H9 (cell line): ENCODE measurements around the gene WNT4. TPM values are rescaled to one million over a fixed set of nuclear protein-coding genes. Genes with fewer than 3 reads are reported as not detected.

Experiments
- DNase-seq: peaks from one replicate; pipeline ENCODE4 v3.0.0-alpha.2; 2017
- H2AFZ ChIP-seq: one replicate; pipeline ENCODE4 v1.6.1; 2013; ENCODE audit warnings: mild to moderate bottlenecking, low read length, control low read depth, moderate library complexity
- H2AK5ac ChIP-seq: 2 replicates; pipeline ENCODE4 v1.6.1; 2013; ENCODE audit warnings: low read length, control low read depth, mixed read lengths; ENCODE audit not compliant: insufficient read length
- H2BK120ac ChIP-seq: one replicate; pipeline ENCODE4 v1.6.1; 2013; ENCODE audit warnings: low read depth, mild to moderate bottlenecking, low read length, control low read depth, inconsistent platforms; ENCODE audit not compliant: poor library complexity, severe bottlenecking
- H2BK12ac ChIP-seq: 2 replicates; pipeline ENCODE4 v1.6.1; 2013; ENCODE audit warnings: low read length, control low read depth, mixed read lengths, low read depth; ENCODE audit not compliant: insufficient read length
- H2BK15ac ChIP-seq: 2 replicates; pipeline ENCODE4 v1.6.1; 2013; ENCODE audit warnings: low read depth, low read length, control low read depth
- H2BK20ac ChIP-seq: one replicate; pipeline ENCODE4 v1.6.1; 2013; ENCODE audit warnings: low read depth, mild to moderate bottlenecking, low read length, control low read depth, inconsistent platforms; ENCODE audit not compliant: poor library complexity, severe bottlenecking
- H2BK5ac ChIP-seq: 2 replicates; pipeline ENCODE4 v1.6.1; 2013; ENCODE audit warnings: low read length, control low read depth, mixed read lengths; ENCODE audit not compliant: insufficient read length
- H3K14ac ChIP-seq: 2 replicates; pipeline ENCODE4 v1.6.1; 2013; ENCODE audit warnings: low read length, control low read depth; ENCODE audit not compliant: insufficient read depth
- H3K18ac ChIP-seq: 2 replicates; pipeline ENCODE4 v1.6.1; 2013; ENCODE audit warnings: low read depth, mild to moderate bottlenecking, mixed read lengths, low read length, control low read depth; ENCODE audit not compliant: insufficient read length
- H3K23ac ChIP-seq: 2 replicates; pipeline ENCODE4 v1.6.1; 2013; ENCODE audit warnings: low read length, control low read depth, mixed read lengths, low read depth; ENCODE audit not compliant: insufficient read length
- H3K23me2 ChIP-seq: 2 replicates; pipeline ENCODE4 v1.6.1; 2013; ENCODE audit warnings: low read depth, mild to moderate bottlenecking, mixed read lengths, low read length, control low read depth; ENCODE audit not compliant: insufficient read length, poor library complexity, severe bottlenecking
- H3K27ac ChIP-seq: 2 replicates; pipeline ENCODE4 v1.5.1; 2013; ENCODE audit warnings: low read length, control low read depth, mixed read lengths, low read depth; ENCODE audit not compliant: insufficient read length
- H3K27me3 ChIP-seq: 2 replicates; pipeline ENCODE4 v1.6.1; 2013; ENCODE audit warnings: low read length, control low read depth, inconsistent platforms; ENCODE audit not compliant: insufficient read depth
- H3K4ac ChIP-seq: 2 replicates; pipeline ENCODE4 v1.6.1; 2013; ENCODE audit warnings: low read depth, mild to moderate bottlenecking, control low read depth, inconsistent platforms, low read length, moderate library complexity
- H3K4me1 ChIP-seq: 2 replicates; pipeline ENCODE4 v1.6.1; 2013; ENCODE audit warnings: low read length, control low read depth, inconsistent platforms; ENCODE audit not compliant: insufficient read depth
- H3K4me2 ChIP-seq: 2 replicates; pipeline ENCODE4 v1.6.1; 2013; ENCODE audit warnings: low read length, control low read depth, mixed read lengths; ENCODE audit not compliant: insufficient read length, insufficient read depth
- H3K56ac ChIP-seq: 2 replicates; pipeline ENCODE4 v1.6.1; 2013; ENCODE audit warnings: low read depth, mild to moderate bottlenecking, mixed read lengths, low read length, control low read depth; ENCODE audit not compliant: insufficient read length
- H3K79me1 ChIP-seq: 2 replicates; pipeline ENCODE4 v1.6.1; 2013; ENCODE audit warnings: low read depth, mild to moderate bottlenecking, moderate library complexity, low read length, control low read depth, inconsistent platforms; ENCODE audit not compliant: insufficient read depth, poor library complexity, severe bottlenecking
- H3K79me2 ChIP-seq: 2 replicates; pipeline ENCODE4 v1.6.1; 2013; ENCODE audit warnings: low read length, control low read depth, inconsistent platforms; ENCODE audit not compliant: insufficient read depth
- H3K9ac ChIP-seq: 2 replicates; pipeline ENCODE4 v1.6.1; 2013; ENCODE audit warnings: low read length, control low read depth, mixed read lengths; ENCODE audit not compliant: insufficient read length; ENCODE audit errors: extremely low read depth
- H3K9me3 ChIP-seq: one replicate; pipeline ENCODE4 v1.6.1; 2013; ENCODE audit warnings: low read depth, low read length, inconsistent platforms; ENCODE audit not compliant: control insufficient read depth
- H3T11ph ChIP-seq: one replicate; pipeline ENCODE4 v1.6.1; 2013; ENCODE audit warnings: mild to moderate bottlenecking, low read length, control low read depth, inconsistent platforms
- H4K20me1 ChIP-seq: one replicate; pipeline ENCODE4 v1.6.1; 2013; ENCODE audit not compliant: control insufficient read depth, insufficient read length, insufficient read depth
- H4K5ac ChIP-seq: 2 replicates; pipeline ENCODE4 v1.6.1; 2013; ENCODE audit warnings: low read depth, mild to moderate bottlenecking, mixed read lengths, low read length, control low read depth; ENCODE audit not compliant: insufficient read length
- H4K8ac ChIP-seq: replicated peaks from 2 replicates; pipeline ENCODE4 v1.6.1; 2013; ENCODE audit warnings: low read length, control low read depth, mixed read lengths, low read depth; ENCODE audit not compliant: insufficient read length
- H4K91ac ChIP-seq: 2 replicates; pipeline ENCODE4 v1.6.1; 2013; ENCODE audit warnings: low read depth, mild to moderate bottlenecking, moderate library complexity, mixed read lengths, low read length, control low read depth; ENCODE audit not compliant: insufficient read length
- H3K27ac Mint-ChIP-seq, 3 experiments: 2 replicates in 2 of 3; 3 replicates in 1 of 3; pipeline ENCODE4 v1.8.0; 2020 to 2021; ENCODE audit warnings: mixed read lengths in 3 of 3, mild to moderate bottlenecking in 1 of 3, moderate library complexity in 1 of 3
- H3K27me3 Mint-ChIP-seq: 2 replicates; pipeline ENCODE4 v1.8.0; 2021; ENCODE audit warnings: low read depth, mild to moderate bottlenecking, moderate library complexity, mixed read lengths
- H3K36me3 Mint-ChIP-seq, 3 experiments: 2 replicates in 2 of 3; 3 replicates in 1 of 3; pipeline ENCODE4 v1.8.0; 2020 to 2021; ENCODE audit warnings: low read depth in 3 of 3, mixed read lengths in 3 of 3; ENCODE audit not compliant: insufficient read depth in 1 of 3
- H3K4me1 Mint-ChIP-seq, 2 experiments: 2 replicates each; pipeline ENCODE4 v1.8.0; 2020; ENCODE audit warnings: mixed read lengths in 2 of 2
- H3K4me3 Mint-ChIP-seq, 2 experiments: 2 replicates in 1 of 2; 3 replicates in 1 of 2; pipeline ENCODE4 v1.8.0; 2020 to 2021; ENCODE audit warnings: mild to moderate bottlenecking in 2 of 2, mixed read lengths in 2 of 2, moderate library complexity in 1 of 2
- H3K9me3 Mint-ChIP-seq, 2 experiments: 2 replicates in 1 of 2; 3 replicates in 1 of 2; pipeline ENCODE4 v1.8.0; 2020; ENCODE audit warnings: mild to moderate bottlenecking in 2 of 2, mixed read lengths in 2 of 2, moderate library complexity in 1 of 2
- whole genome bisulfite sequencing: extraction: QIAGEN DNeasy Blood & Tissue Kit; methylation state at CpG from one replicate; pipeline ENCODE4 v1.1.7; 2013; ENCODE audit warnings: missing lambda C conversion rate, low lambda C conversion rate, mixed read lengths; ENCODE audit not compliant: insufficient read length; ENCODE audit errors: extremely low coverage; 5-methylcytosine and 5-hydroxymethylcytosine counted together
- total RNA-seq: library from RNA; stranded (reverse); gene quantifications from 2 replicates; pipeline ENCODE4 v1.2.1, GENCODE V29; 2021
- TF ChIP-seq, protein P1 (sequence below): fragments of 200-600 bp; sonication (generic); conservative IDR thresholded peaks from 3 replicates; pipeline ENCODE4 v1.8.0; 2021; ENCODE audit warnings: antibody characterized with exemption, mild to moderate bottlenecking

The WNT4 gene
- total RNA-seq, 1 experiment from 2014 or later, result 1.4 TPM

DNA sequence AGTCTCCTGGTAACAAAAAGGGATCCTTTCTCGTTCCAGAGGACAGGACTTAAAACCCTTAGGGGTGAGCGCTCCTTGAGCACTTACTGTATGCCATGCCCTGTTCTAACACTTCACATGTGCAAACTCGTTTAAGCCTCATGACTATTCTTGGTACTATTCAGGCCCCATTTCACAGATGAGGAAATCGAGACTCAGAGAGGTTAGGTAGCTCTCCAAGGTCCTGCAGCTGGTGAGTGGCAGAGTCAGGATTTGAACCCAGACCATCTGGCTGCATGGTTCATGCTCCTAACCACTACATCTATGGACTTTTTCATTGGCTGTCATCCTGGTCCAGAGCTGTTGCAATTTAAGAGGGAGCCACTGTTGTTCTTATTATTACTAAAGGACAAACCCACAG, 46.7 kb upstream of the WNT4 start:
- no peaks in the 10 kb centered on the region for H3K27me3 ChIP-seq
- H2BK15ac ChIP-seq, result no peak overlapping the region
- no peak overlapping the region for H3K23ac ChIP-seq
- H3K4me1 ChIP-seq, result no peaks in the 10 kb centered on the region
- no peak overlapping the region for H3K4me2 ChIP-seq
- H3K14ac ChIP-seq, result no peak overlapping the region
- no peaks in the 10 kb centered on the region; a peak in 1 of 5 replicates for H3K9me3 Mint-ChIP-seq
- TF ChIP-seq, protein P1, sequence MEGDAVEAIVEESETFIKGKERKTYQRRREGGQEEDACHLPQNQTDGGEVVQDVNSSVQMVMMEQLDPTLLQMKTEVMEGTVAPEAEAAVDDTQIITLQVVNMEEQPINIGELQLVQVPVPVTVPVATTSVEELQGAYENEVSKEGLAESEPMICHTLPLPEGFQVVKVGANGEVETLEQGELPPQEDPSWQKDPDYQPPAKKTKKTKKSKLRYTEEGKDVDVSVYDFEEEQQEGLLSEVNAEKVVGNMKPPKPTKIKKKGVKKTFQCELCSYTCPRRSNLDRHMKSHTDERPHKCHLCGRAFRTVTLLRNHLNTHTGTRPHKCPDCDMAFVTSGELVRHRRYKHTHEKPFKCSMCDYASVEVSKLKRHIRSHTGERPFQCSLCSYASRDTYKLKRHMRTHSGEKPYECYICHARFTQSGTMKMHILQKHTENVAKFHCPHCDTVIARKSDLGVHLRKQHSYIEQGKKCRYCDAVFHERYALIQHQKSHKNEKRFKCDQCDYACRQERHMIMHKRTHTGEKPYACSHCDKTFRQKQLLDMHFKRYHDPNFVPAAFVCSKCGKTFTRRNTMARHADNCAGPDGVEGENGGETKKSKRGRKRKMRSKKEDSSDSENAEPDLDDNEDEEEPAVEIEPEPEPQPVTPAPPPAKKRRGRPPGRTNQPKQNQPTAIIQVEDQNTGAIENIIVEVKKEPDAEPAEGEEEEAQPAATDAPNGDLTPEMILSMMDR, result no peak
- no peaks in the 10 kb centered on the region for H3K23me2 ChIP-seq
- no peak overlapping the region for H3K27ac Mint-ChIP-seq
- no peak overlapping the region for H3K27ac ChIP-seq
- H3K4me3 Mint-ChIP-seq, result no peak overlapping the region
- H3K79me1 ChIP-seq, result no peaks in the 10 kb centered on the region
- no peak overlapping the region for H2BK120ac ChIP-seq
- H3K18ac ChIP-seq, result no peak overlapping the region
- H3K36me3 Mint-ChIP-seq, result no peaks in the 10 kb centered on the region
- no CpG with 5 or more reads among the region's 4 CpGs for WGBS
- H3K9ac ChIP-seq, result no peak overlapping the region
- H4K91ac ChIP-seq, result no peak overlapping the region
- H2BK5ac ChIP-seq, result no peak overlapping the region
- H3K4ac ChIP-seq, result no peak overlapping the region
- no peaks in the 10 kb centered on the region for H4K20me1 ChIP-seq
- no peaks in the 10 kb centered on the region for H3K9me3 ChIP-seq
- H3K56ac ChIP-seq, result no peak overlapping the region
- no peak overlapping the region for H2BK12ac ChIP-seq
- no peak for DNase-seq
- H2AFZ ChIP-seq, result no peak overlapping the region
- no peak overlapping the region for H4K5ac ChIP-seq
- H3K4me1 Mint-ChIP-seq, result peaks cover 2 to 8% of the 10 kb centered on the region in 2 experiments; a peak in 3 of 4 replicates
- H3K79me2 ChIP-seq, result no peaks in the 10 kb centered on the region
- H2BK20ac ChIP-seq, result no peak overlapping the region
- H2AK5ac ChIP-seq, result no peak overlapping the region
- H3K27me3 Mint-ChIP-seq, result peaks cover 6% of the 10 kb centered on the region
- H3T11ph ChIP-seq, result no peak overlapping the region
- no peak overlapping the region for H4K8ac ChIP-seq
